BLaER1 (cell line): ENCODE measurements around the gene CGAS.
A peak's percentile ranks its signal among the peaks of the same experiment; 100 is the strongest.

Experiments
- H3K27ac ChIP-seq: shearing (Covaris generic); formaldehyde crosslinking; 2 replicates; pipeline ENCODE4 v1.8.1; 2022
- H3K27me3 ChIP-seq: shearing (Covaris generic); formaldehyde crosslinking; 2 replicates; pipeline ENCODE4 v1.8.1; 2022
- H3K36me3 ChIP-seq: shearing (Covaris generic); formaldehyde crosslinking; 2 replicates; pipeline ENCODE4 v1.8.1; 2022
- H3K4me1 ChIP-seq: shearing (Covaris generic); formaldehyde crosslinking; 2 replicates; pipeline ENCODE4 v1.8.1; 2022
- H3K4me2 ChIP-seq: shearing (Covaris generic); formaldehyde crosslinking; 2 replicates; pipeline ENCODE4 v1.8.1; 2022
- H3K4me3 ChIP-seq: shearing (Covaris generic); formaldehyde crosslinking; 2 replicates; pipeline ENCODE4 v1.8.1; 2022
- H3K9ac ChIP-seq: shearing (Covaris generic); formaldehyde crosslinking; 2 replicates; pipeline ENCODE4 v1.8.1; 2022
- H3K9me3 ChIP-seq: shearing (Covaris generic); formaldehyde crosslinking; 2 replicates; pipeline ENCODE4 v1.8.1; 2022
- H4K20me1 ChIP-seq: shearing (Covaris generic); formaldehyde crosslinking; 2 replicates; pipeline ENCODE4 v1.8.1; 2022
- Cebpa-rat ChIP-seq: shearing (Covaris generic); IDR thresholded peaks from 2 replicates; pipeline ENCODE4 v1.8.1; 2022

Gene CGAS

DNA sequence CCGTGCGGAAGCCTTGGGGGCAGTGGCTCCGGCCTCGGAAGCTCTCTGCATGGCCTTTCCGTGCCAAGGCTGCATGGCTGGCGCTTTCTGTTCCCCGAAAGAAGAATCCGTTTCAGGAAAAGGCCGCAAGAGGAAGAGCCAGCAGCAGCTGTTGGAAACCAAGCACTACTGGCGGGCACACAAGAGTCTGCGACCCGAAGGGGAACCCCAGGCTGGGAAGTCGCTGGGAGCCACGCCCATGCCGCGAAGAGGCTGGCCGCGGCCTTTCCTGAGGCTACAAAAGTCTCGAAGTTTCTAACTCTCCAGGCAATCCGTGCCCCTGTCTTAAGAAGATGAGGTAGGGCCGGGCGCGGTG is at the start of gene CGAS:
Gene CGAS (minus strand): TSS at position 191 of the 355 bp plus-strand sequence. CDS start 116 bp downstream, at position 75.
- Histone ChIP-seq H3K36me3 (peaks cover 29% of the 10 kb centered on the region; the same call in 1 of the 2 replicates), H3K4me1 (peaks cover 49% of the 10 kb centered on the region), H3K9ac (peak within 1 kb of the TSS; percentile 94), H3K4me2 (peak within 1 kb of the TSS; percentile 86), H3K27me3 (no peaks in the 10 kb centered on the region), H3K4me3 (peak within 1 kb of the TSS; percentile 84), H3K9me3 (no peaks in the 10 kb centered on the region), H4K20me1 (peaks cover 21% of the 10 kb centered on the region), H3K27ac (peak within 1 kb of the TSS; percentile 95)
- TF ChIP-seq Cebpa-rat = no peak

DNA sequence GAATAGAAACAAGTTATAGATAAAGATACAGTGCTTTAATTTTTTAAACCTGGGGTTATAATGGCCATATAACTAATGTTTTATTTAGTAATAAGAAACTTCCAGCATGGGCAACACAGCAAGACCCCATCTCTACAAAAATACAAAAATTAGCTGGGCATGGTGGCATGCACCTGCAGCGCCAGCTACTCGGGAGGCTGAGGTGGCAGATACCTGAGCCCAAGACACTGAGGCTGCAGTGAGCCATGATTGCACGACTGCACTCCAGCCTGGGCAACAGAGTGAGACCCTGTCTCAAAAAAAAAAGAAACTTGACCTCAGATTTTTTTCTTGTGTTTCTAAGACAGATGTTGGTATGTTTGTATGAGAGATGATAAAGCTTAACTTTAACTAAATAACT is 45.8 kb upstream of the CGAS start:
- Histone ChIP-seq H3K36me3 (peaks cover 96% of the 10 kb centered on the region), H3K4me2 (no peak overlapping the region), H3K9ac (no peak overlapping the region), H4K20me1 (0 out of 2 replicates have a peak, but pooled peaks cover 6% of the 10 kb centered on the region), H3K4me1 (no peaks in the 10 kb centered on the region), H3K4me3 (no peak overlapping the region), H3K27ac (no peak overlapping the region), H3K27me3 (no peaks in the 10 kb centered on the region), H3K9me3 (no peaks in the 10 kb centered on the region)
- no peak for TF ChIP-seq Cebpa-rat

DNA sequence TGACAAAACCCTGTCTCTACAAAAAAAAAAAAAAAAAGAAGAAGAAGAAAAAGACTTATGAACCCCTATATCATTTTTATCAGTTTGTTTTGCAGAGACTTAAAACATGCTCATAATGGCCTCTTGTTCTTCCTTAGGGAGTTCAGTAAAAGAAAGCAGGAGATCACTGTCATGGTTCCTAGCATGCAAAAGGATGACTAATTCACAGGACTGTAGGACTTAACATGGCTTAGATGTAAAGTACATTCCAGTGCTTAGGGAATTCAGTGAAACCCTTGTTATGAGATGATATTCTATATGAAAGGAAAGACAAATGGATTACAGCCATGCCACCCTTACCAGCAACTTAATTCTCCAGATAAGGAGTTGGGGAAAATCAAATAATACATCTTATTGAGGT is 39.3 kb upstream of the CGAS start:
- no peaks in the 10 kb centered on the region for H3K27me3 ChIP-seq
- H3K9ac ChIP-seq = no peak overlapping the region
- H3K27ac ChIP-seq = no peak overlapping the region
- TF ChIP-seq Cebpa-rat = no peak
- H3K4me1 ChIP-seq = no peaks in the 10 kb centered on the region
- H3K4me2 ChIP-seq = no peak overlapping the region
- no peak overlapping the region for H3K4me3 ChIP-seq
- peaks cover 95% of the 10 kb centered on the region for H3K36me3 ChIP-seq
- peaks cover 20% of the 10 kb centered on the region for H3K9me3 ChIP-seq
- 0 out of 2 replicates have a peak, but pooled peaks cover 6% of the 10 kb centered on the region for H4K20me1 ChIP-seq

DNA sequence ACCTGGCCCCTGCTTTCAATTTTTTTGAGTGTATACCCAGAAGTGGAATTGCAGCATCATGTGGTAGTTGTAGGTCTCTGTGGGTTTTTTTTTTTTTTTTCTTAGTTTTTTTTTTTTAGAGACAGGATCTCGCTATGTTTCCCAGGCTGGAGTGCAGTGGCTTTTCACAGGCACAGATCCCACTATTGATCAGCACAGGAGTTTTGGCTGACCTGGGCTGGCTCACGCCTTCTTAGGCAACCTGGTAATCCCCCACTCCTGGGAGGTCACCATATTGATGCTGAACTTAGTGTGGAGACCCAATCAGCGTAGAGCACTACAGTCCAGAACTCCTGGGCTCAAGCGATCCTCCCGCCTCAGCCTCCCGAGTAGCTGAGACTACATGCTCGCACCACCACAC is 35.4 kb upstream of the CGAS start:
- no peaks in the 10 kb centered on the region for H4K20me1 ChIP-seq
- no peaks in the 10 kb centered on the region for H3K27me3 ChIP-seq
- H3K4me3 ChIP-seq = no peak overlapping the region
- no peak overlapping the region for H3K9ac ChIP-seq
- no peak overlapping the region for H3K4me2 ChIP-seq
- H3K36me3 ChIP-seq = peaks cover 97% of the 10 kb centered on the region
- no peak for TF ChIP-seq Cebpa-rat
- no peaks in the 10 kb centered on the region for H3K4me1 ChIP-seq
- H3K9me3 ChIP-seq = peaks cover 20% of the 10 kb centered on the region
- H3K27ac ChIP-seq = no peak overlapping the region

DNA sequence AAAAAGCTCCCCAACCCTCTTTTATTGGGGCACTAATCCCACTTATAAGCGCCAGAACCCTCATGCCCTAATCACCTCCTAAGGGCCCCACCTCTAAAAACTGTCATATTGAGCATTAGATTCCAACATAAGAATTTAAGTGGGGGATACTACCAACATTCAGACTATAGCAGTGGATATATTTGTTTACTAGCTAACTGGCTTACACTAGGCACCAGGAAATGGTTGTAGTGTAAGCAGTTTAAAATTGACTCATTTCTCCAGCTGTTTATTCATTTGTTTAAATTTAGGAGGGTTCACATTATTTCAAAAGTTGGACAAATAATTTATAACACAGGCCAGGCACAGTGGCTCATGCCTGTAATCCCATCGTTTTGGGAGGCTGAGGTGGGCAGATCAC is 32.3 kb upstream of the CGAS start:
- TF ChIP-seq Cebpa-rat = no peak
- Histone ChIP-seq H3K9ac (no peak overlapping the region), H3K4me3 (no peak overlapping the region), H3K4me1 (no peaks in the 10 kb centered on the region), H3K36me3 (peaks cover 100% of the 10 kb centered on the region), H3K27ac (no peak overlapping the region), H3K27me3 (no peaks in the 10 kb centered on the region), H4K20me1 (no peaks in the 10 kb centered on the region), H3K4me2 (no peak overlapping the region), H3K9me3 (peaks cover 14% of the 10 kb centered on the region)

DNA sequence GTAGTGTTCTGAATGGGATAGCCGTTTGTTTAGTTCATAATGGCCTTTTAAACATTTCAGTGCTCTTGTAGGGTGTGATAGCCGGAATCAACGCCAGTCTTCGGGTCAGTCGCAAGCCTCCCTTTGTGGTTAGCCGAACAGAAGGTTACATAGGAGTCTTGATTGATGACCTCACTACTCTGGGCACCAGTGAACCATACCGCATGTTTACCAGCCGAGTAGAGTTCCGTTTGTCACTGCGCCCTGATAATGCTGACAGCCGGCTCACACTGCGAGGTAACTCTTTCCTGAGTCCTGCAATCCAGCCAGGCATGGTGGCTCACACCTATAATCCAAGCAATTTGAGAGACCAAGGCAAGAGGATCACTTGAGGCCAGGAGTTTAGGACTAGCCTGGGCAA is 29.9 kb upstream of the CGAS start:
- Histone ChIP-seq H3K27me3 (no peaks in the 10 kb centered on the region), H3K4me3 (no peak overlapping the region), H3K9ac (no peak overlapping the region), H3K36me3 (peaks cover 100% of the 10 kb centered on the region), H4K20me1 (no peaks in the 10 kb centered on the region), H3K27ac (no peak overlapping the region), H3K4me2 (no peak overlapping the region), H3K4me1 (no peaks in the 10 kb centered on the region), H3K9me3 (no peaks in the 10 kb centered on the region)
- no peak for TF ChIP-seq Cebpa-rat

DNA sequence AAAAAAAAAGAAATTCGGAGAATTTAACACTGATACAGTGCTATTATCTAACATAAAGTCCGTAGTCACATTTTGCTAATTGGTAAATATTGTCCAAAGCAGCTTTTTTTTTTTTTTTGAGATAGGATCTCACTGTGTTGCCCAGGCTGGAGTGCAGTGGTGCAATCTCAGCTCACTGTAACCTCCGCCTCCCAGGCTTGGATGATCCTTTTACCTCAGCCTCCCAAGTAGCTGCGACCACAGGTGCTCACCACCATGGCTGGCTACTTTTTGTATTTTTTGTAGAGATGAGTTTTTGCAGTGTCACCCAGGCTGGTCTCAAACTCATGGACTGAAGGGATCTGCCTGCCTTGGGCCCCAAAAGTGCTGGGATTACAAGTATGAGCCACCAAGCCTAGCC is 25.3 kb upstream of the CGAS start:
- Histone ChIP-seq H3K27me3 (no peaks in the 10 kb centered on the region), H3K4me2 (no peak overlapping the region), H3K36me3 (peaks cover 99% of the 10 kb centered on the region), H3K4me1 (no peaks in the 10 kb centered on the region), H4K20me1 (no peaks in the 10 kb centered on the region), H3K27ac (no peak overlapping the region), H3K9me3 (no peaks in the 10 kb centered on the region), H3K9ac (no peak overlapping the region), H3K4me3 (no peak overlapping the region)
- no peak for TF ChIP-seq Cebpa-rat

DNA sequence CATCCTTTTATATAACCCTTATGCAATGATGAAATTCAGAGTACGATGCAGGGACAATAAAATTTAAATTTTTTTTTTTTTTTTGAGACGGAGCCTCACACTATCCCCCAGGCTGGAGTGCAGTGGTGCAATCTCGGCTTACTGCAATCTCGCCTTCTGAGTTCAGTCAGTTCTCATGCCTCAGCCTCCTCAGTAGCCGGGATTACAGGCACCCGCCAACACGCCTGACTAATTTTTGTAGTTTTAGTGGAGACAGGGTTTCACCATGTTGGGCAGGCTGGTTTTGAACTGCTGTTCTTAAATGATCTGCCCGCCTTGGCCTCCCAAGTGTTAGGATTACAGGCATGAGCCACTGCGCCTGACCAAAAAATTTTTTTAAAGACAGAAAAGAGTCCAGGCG is 24.6 kb upstream of the CGAS start:
- Histone ChIP-seq H3K9me3 (no peaks in the 10 kb centered on the region), H3K9ac (no peak overlapping the region), H3K27me3 (no peaks in the 10 kb centered on the region), H3K4me2 (no peak overlapping the region), H4K20me1 (no peaks in the 10 kb centered on the region), H3K36me3 (peaks cover 94% of the 10 kb centered on the region), H3K4me3 (no peak overlapping the region), H3K27ac (no peak overlapping the region), H3K4me1 (no peaks in the 10 kb centered on the region)
- no peak for TF ChIP-seq Cebpa-rat

DNA sequence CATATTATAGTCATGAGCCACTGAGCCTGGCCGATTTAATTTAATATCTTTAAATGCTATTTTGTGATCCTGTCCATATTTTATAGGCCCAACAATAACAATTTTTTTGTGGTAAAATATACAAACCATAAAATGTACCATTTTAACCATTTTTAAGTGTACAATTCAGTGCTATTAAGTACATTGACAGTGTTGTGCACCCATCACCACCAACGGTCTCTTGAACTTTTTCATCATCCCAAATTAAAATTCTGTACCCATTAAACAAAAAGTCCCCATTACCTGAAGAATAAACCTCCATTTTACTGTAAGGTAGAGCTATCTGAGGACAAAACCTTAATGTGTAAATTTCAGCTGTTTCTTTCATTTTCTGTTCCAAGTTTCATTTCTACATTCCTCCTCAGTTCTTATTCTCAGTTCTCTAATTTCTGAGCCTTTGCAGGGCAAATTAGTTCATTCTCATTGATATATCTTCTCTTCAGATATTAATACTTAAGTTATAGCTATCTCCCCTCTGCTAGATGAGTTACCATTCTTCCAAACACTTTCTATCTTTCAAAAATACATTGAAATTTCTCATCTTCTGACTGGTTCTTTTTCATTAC is 19.7 kb upstream of the CGAS start:
- Histone ChIP-seq H4K20me1 (0 out of 2 replicates have a peak, but pooled peaks cover 11% of the 10 kb centered on the region), H3K27ac (no peak overlapping the region), H3K9ac (no peak overlapping the region), H3K4me2 (no peak overlapping the region), H3K27me3 (no peaks in the 10 kb centered on the region), H3K9me3 (no peaks in the 10 kb centered on the region), H3K4me3 (no peak overlapping the region), H3K36me3 (peaks cover 94% of the 10 kb centered on the region), H3K4me1 (no peaks in the 10 kb centered on the region)
- TF ChIP-seq Cebpa-rat = no peak

DNA sequence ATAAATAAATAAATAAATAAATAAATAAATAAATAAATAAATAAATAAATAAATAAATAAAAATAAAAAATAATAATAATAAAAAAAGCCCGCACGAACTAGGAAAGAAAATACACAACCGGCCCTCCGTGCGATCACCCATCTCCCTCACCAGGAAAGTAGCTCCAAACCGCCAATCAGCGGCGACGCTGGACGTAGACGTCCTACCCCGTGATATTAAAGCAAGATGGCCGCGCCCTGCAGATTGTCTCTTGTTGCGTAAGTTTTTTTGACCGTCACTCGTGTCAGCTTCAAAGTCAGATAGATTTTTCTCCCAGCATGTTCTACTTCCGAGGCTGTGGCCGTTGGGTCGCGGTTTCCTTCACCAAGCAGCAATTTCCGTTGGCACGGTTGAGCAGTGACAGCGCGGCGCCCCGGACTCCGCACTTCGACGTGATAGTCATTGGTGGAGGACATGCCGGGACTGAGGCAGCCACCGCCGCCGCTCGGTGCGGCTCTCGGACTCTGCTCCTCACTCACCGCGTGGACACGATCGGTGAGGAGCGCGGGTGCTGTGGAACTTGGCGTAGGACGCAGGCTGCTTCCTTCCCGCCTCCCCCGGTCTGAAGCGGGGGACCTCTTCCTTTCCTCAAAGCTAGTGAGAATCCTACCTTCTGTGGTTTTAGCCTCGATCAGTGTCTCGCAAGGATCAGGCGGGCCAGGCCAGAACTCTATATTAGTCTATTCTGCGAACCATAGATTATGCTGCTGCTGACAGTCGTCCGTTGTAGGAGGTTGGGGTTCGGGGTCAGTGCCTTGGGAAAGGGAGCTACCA is 9.6 kb upstream of the CGAS start, which contains the start of gene MTO1:
Gene MTO1 (plus strand): TSS at position 201 of the 814 bp plus-strand sequence. CDS start 118 bp downstream, at position 319.
- TF ChIP-seq Cebpa-rat = peak; percentile 99
- Histone ChIP-seq H3K27me3 (no peaks in the 10 kb centered on the region), H3K4me3 (peak within 1 kb of the TSS; percentile 91), H3K4me2 (peak within 1 kb of the TSS; percentile 88), H3K4me1 (peaks cover 47% of the 10 kb centered on the region), H3K27ac (peak within 1 kb of the TSS; percentile 99), H3K9me3 (no peaks in the 10 kb centered on the region), H3K36me3 (peaks cover 27% of the 10 kb centered on the region), H3K9ac (peak within 1 kb of the TSS; percentile 98), H4K20me1 (peaks cover 5% of the 10 kb centered on the region; the same call in 1 of the 2 replicates)
